GM19467 (cell line): Measurements from ENCODE around the gene UBXN6.
A peak's percentile ranks its signal among the peaks of the same experiment; 100 is the strongest.

Experiments
- ATAC-seq: cut with Tn5 transposase; IDR thresholded peaks from one replicate; pipeline ENCODE4 v1.9.1; 2021; ENCODE audit warnings: mild to moderate bottlenecking, moderate library complexity; ENCODE audit not compliant: unreplicated experiment

UBXN6 gene

GRCh38 chr19:4413588-4413987 is 44.0 kb downstream of the UBXN6 start:
- no peak for ATAC-seq

GRCh38 chr19:4409123-4409933 is 48.3 kb downstream of the UBXN6 start:
- no peak for ATAC-seq

GRCh38 chr19:4406626-4407025 is 51.0 kb downstream of the UBXN6 start:
- ATAC-seq = no peak

DNA sequence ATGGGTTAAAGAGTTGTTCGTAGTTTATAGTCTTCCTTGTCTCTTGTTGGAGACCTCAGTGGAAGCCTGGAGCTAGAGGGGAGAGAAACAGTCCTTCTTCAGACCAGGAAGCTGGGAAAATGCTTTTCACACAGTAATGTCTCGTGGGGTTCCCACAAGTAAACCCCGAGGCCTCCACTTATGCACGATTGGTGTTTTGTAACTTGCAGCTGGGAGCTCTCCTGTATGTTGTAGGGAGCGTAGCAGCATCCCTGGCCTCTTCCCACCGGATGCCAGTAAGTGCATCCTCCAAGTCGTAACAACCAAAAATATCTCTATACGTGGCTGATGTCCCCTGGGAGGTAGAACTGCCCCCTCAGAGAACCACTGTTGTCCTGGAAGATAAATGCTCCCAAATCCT is 51.6 kb downstream of the UBXN6 start:
- ATAC-seq = no peak

DNA sequence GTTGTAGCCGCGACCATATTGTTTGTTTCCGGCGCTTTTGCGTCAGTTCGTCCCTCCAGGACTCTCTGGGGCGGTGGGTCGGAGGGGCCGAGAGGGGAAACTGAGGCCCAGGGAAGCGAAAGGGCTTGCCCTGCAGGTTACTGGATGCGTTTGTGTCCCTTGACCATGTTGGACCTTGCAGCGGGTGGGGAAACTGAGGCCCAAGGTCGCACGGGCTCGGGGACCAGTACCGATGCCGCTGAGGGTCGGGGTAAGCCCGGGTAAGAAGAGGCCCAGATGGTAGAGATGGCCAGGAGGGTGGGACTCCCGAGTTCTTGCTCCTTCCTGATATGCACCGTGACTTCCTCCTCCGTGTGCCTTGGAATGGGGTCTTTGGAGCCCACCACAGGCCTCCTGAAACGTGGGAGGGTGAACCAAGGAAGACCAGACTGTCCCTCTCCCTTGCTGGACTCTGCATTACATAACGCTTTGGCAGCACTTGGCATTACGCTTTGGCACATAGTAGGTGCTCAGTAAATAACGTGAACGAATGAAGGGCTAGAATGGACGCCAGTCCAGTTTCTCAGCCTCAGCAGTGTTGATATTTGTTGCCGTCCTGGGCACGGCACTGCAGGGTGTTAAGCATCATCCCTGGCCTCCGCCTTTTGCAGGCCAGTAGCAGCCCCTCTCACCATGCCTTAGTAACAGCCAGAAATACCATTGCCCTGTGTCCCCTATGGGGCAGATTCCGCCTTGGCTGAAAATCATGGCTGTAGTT is 54.4 kb downstream of the UBXN6 start:
- ATAC-seq = no peak

DNA sequence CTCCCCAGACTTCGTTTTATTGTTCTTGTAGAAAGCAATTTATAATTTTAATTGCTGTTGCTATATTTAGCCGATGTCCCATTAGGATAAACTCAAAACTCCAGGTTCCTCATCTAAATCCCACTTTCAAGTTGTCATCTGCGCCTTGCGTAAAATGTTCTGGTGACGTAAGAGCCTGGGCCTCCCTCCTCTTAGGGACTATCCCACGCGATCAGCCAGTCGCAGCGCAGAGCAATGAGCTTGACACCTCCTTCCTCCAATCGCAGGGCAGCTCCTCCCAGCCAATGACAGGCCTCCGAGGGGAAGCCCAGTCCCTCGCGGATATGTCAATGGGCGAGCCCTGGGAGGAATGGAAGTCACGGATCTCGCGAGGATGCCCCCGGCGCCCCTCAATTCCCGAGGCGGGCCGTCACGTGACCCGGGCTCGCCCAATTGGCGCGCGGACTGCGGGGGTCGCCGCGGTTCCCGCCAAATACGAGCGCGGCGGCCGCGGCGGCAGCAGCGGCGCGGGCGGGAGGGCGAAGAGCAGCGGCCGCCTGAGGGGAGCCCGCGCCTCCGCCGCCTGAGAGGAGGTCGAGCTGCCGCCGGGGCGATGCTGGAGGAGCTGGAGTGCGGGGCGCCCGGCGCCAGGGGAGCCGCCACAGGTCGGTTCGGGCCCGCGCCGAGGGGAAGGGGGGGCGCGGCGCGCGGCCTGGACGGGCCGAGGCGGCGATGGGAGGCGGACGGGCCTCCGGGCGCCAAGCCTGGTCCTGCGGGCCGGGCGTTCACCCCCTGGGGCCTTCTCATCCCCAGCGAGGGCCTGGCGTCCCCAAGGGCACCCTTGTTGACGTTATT is 55.2 kb downstream of the UBXN6 start, which contains the start of gene CHAF1A:
CHAF1A (plus strand) TSS at position 470 of the 834 bp plus-strand sequence; CDS start at position 593, 123 bp downstream.
- peak; percentile 64 for ATAC-seq

DNA sequence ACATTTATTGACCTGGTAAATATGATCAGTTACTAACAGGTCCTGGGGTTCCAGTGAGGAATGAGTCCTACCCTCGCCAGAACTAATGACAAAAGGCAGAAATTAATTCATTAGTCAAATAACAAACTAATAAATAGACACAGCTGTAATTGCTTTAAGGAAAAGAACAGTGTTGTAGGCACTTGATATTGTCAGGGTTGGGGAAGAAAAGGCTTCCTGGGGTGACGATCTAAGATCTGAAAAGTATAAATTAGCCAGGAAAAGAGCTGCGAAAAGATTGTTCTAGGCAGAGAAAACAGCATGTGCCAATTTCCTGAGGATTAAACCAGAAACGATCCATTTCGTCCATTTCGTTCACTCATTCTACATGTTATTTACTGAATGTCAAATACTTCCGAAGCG is 55.8 kb downstream of the UBXN6 start:
- no peak for ATAC-seq

DNA sequence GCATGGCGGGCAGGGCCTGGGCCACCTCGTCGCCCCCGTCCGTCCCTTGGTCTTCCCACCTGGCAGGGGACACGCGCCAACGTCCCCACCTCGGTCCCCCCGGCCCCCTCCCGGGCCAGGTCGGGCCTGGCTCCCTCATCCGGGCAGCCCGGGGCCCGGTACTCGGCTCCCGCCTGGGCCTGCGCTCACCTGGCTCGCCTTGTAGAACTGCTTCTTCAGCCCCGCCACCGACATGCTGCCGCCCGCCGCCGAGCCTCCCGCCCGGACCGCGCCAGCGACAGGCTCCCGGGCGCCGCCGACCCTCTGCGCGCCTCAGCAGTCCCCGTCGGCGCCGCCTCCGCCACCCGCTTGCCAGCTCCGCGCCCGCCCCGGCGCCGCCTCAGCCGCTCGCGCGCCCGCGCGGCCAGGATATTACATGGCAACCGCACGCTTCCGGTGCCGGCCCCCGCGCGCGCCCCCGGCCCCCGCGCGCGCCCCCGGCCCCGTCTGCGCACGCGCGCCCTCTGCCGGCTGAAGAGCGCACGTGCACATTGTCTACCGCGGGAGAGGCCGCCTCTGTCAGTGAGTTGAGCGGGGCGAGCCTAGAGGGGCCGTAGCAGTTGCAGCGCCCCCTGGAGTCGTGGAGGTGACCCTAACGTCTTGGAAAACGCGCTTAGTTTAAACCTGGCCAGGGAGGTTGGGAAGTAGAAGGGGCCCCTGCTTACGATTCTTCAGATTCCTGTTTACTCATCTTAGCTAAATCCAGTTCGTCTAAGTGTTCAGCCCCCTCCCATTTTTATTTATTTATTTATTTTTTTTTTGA is 57.3 kb downstream of the UBXN6 start, which contains the start of gene SH3GL1:
SH3GL1 (minus strand) TSS at position 413 of the 802 bp plus-strand sequence; CDS start at position 234, 179 bp downstream.
- ATAC-seq = peak; percentile 59

DNA sequence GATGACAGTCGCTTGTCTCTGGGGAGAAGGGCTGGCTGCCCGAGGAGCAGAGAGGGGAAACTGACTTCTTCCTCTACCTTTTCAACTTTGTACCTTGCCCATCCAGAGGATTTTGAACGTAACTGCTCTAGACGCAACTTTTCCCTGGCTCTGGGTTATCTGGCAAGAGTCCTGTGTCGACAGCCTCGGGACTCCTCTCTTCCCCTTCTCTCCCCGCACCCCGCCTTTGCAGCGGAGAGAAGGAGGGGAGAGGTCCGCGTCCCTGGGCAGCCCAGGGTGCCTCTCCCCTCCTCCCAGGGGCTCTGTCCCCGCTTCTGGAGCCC is 57.8 kb downstream of the UBXN6 start:
- peak; percentile 6 for ATAC-seq

DNA sequence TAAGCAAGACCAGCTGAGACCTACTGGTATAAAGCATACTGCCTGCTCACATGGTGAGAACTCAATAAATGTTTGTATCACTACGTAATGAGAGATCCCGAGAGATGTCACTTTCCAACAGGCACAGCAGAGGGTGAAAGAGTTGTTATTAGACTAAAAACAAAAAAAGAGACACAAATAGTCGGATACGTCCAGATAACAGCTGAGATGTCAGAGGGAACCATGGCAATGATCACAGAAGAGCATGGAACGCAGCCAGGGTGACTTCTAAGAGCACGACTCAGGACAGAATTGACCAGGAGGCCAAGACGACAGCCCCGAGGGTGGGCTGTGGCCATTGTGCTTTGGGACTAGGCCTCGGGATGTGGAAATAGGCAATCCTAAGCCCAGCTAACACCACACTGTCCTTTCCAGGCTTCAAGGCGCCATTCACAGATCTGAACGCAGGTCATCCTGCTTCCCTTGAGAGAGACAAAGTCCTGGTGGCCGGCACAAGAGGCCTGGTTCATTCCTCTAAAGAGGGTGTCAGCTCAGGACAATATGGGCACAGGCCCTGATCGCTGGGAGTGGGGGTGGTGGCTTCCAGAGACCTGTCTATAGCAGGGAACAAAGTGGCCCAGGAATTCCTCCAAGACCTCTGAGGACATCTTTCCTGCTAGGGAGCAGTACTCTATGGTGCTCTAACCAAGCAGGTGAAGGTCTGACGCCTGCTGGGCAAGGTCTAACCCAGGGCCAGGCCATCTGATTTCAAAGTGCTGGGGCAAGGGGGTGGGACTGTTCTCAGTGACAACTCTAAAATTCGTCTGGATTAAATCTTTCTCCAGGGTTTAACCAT is 60.4 kb downstream of the UBXN6 start:
- no peak for ATAC-seq
